ENCODE results near the gene GPR39.

The GPR39 gene

GRCh38 chr2:132542953-132543569 lies 126.5 kb downstream of the GPR39 start:
- H3K9me3 ChIP-seq (ENCODE audit: control insufficient read depth in 5 of 5, low read length in 5 of 5): peaks cover 2 to 17% (median 16%) of the 10 kb centered on the region in 5 donors
- no peak overlapping the region for H3K27ac ChIP-seq (ENCODE audit: low read depth, low read length)
- H3K4me1 ChIP-seq (ENCODE audit: control insufficient read depth in 5 of 5, insufficient read depth in 5 of 5, low read length in 5 of 5): no peaks in the 10 kb centered on the region
- H3K36me3 ChIP-seq (ENCODE audit: control insufficient read depth in 5 of 5, insufficient read depth in 5 of 5, low read length in 5 of 5): no peaks in the 10 kb centered on the region
- H3K4me3 ChIP-seq (ENCODE audit: low read depth in 1 of 5, low read length in 5 of 5): no peak overlapping the region
- peaks cover 0 to 4% (median 0%) of the 10 kb centered on the region in 5 donors for H3K27me3 ChIP-seq (ENCODE audit: control insufficient read depth in 5 of 5, insufficient read depth in 4 of 5, low read length in 5 of 5)
- no peak overlapping the region for H3K9ac ChIP-seq (ENCODE audit: low read length in 5 of 5)

GRCh38 chr2:132544006-132544630 lies 127.5 kb downstream of the GPR39 start:
- Histone ChIP-seq H3K27ac (ENCODE audit: low read depth, low read length) (no peak overlapping the region), H3K4me3 (ENCODE audit: low read depth in 1 of 5, low read length in 5 of 5) (no peak overlapping the region), H3K9ac (ENCODE audit: low read length in 5 of 5) (no peak overlapping the region), H3K36me3 (ENCODE audit: control insufficient read depth in 5 of 5, insufficient read depth in 5 of 5, low read length in 5 of 5) (no peaks in the 10 kb centered on the region), H3K9me3 (ENCODE audit: control insufficient read depth in 5 of 5, low read length in 5 of 5) (peaks cover 2 to 17% (median 16%) of the 10 kb centered on the region in 5 donors), H3K4me1 (ENCODE audit: control insufficient read depth in 5 of 5, insufficient read depth in 5 of 5, low read length in 5 of 5) (no peaks in the 10 kb centered on the region), H3K27me3 (ENCODE audit: control insufficient read depth in 5 of 5, insufficient read depth in 4 of 5, low read length in 5 of 5) (no peaks in the 10 kb centered on the region)

- no peaks in the 10 kb centered on the region for H3K4me1 ChIP-seq (ENCODE audit: control insufficient read depth in 5 of 5, insufficient read depth in 5 of 5, low read length in 5 of 5)
- H3K9ac ChIP-seq (ENCODE audit: low read length in 5 of 5): no peak overlapping the region
- H3K4me3 ChIP-seq (ENCODE audit: low read depth in 1 of 5, low read length in 5 of 5): no peak overlapping the region
- H3K9me3 ChIP-seq (ENCODE audit: control insufficient read depth in 5 of 5, low read length in 5 of 5): peaks cover 2 to 17% (median 16%) of the 10 kb centered on the region in 5 donors
- no peak overlapping the region for H3K27ac ChIP-seq (ENCODE audit: low read depth, low read length)
- H3K36me3 ChIP-seq (ENCODE audit: control insufficient read depth in 5 of 5, insufficient read depth in 5 of 5, low read length in 5 of 5): no peaks in the 10 kb centered on the region
- no peaks in the 10 kb centered on the region for H3K27me3 ChIP-seq (ENCODE audit: control insufficient read depth in 5 of 5, insufficient read depth in 4 of 5, low read length in 5 of 5)
These were observed 130.6 kb downstream of the GPR39 start for GRCh38 chr2:132547090-132547687.

GRCh38 chr2:132549935-132550670 lies 133.5 kb downstream of the GPR39 start:
- no peaks in the 10 kb centered on the region for H3K36me3 ChIP-seq (ENCODE audit: control insufficient read depth in 5 of 5, insufficient read depth in 5 of 5, low read length in 5 of 5)
- no peak overlapping the region for H3K4me3 ChIP-seq (ENCODE audit: low read depth in 1 of 5, low read length in 5 of 5)
- H3K9ac ChIP-seq (ENCODE audit: low read length in 5 of 5): no peak overlapping the region
- no peaks in the 10 kb centered on the region for H3K4me1 ChIP-seq (ENCODE audit: control insufficient read depth in 5 of 5, insufficient read depth in 5 of 5, low read length in 5 of 5)
- peaks cover 0 to 2% (median 0%) of the 10 kb centered on the region in 5 donors for H3K9me3 ChIP-seq (ENCODE audit: control insufficient read depth in 5 of 5, low read length in 5 of 5)
- H3K27me3 ChIP-seq (ENCODE audit: control insufficient read depth in 5 of 5, insufficient read depth in 4 of 5, low read length in 5 of 5): no peaks in the 10 kb centered on the region
- no peak overlapping the region for H3K27ac ChIP-seq (ENCODE audit: low read depth, low read length)

DNA sequence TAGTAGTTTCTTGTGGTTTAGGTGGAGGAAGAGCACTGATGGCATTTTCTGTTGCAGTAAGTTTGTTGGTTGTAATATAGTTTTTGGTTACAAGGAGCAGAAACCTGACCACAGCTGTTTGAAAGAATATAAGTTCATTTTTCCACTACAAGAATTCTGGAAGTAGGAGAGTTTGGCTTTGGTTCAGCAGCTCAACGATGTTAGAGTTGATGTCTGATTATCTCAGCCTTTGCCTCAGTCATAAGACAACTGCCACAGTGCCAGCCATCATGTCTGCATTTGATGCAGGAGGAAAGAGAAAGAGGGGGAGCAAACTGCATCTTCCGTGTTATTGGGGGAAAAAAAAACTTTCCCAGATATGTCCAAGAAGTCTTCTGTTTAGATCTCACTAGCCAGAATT lies 134.3 kb downstream of the GPR39 start:
- H3K36me3 ChIP-seq (ENCODE audit: control insufficient read depth in 5 of 5, insufficient read depth in 5 of 5, low read length in 5 of 5): no peaks in the 10 kb centered on the region
- no peak overlapping the region for H3K4me3 ChIP-seq (ENCODE audit: low read depth in 1 of 5, low read length in 5 of 5)
- no peak overlapping the region for H3K9ac ChIP-seq (ENCODE audit: low read length in 5 of 5)
- H3K27ac ChIP-seq (ENCODE audit: low read depth, low read length): no peak overlapping the region
- H3K9me3 ChIP-seq (ENCODE audit: control insufficient read depth in 5 of 5, low read length in 5 of 5): peaks cover 0 to 2% (median 0%) of the 10 kb centered on the region in 5 donors
- H3K27me3 ChIP-seq (ENCODE audit: control insufficient read depth in 5 of 5, insufficient read depth in 4 of 5, low read length in 5 of 5): no peaks in the 10 kb centered on the region
- no peaks in the 10 kb centered on the region for H3K4me1 ChIP-seq (ENCODE audit: control insufficient read depth in 5 of 5, insufficient read depth in 5 of 5, low read length in 5 of 5)

DNA sequence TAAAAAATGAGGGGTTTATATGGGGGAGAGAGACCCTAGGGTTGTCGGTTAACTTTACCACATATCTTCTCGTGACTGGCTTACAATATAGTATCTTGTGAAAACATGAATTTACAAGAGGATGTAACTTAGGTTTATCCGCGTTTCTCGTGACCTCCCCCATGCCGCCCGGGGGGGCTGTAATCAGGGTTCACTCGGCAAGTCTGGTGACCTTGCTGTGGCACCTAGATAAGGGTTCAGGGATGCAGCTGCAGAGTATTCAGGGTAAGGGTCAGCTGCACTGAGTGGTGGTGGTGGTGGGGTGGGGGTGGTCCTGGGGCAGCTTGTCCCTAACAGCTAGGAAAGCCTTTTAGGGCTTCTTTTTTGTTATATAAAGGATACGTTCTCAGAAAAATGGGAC lies 141.1 kb downstream of the GPR39 start:
- Histone ChIP-seq H3K9me3 (ENCODE audit: control insufficient read depth in 5 of 5, low read length in 5 of 5) (no peaks in the 10 kb centered on the region), H3K36me3 (ENCODE audit: control insufficient read depth in 5 of 5, insufficient read depth in 5 of 5, low read length in 5 of 5) (no peaks in the 10 kb centered on the region), H3K4me1 (ENCODE audit: control insufficient read depth in 5 of 5, insufficient read depth in 5 of 5, low read length in 5 of 5) (peaks cover 0 to 8% (median 0%) of the 10 kb centered on the region in 5 donors), H3K27me3 (ENCODE audit: control insufficient read depth in 5 of 5, insufficient read depth in 4 of 5, low read length in 5 of 5) (no peaks in the 10 kb centered on the region), H3K4me3 (ENCODE audit: low read depth in 1 of 5, low read length in 5 of 5) (no peak overlapping the region), H3K9ac (ENCODE audit: low read length in 5 of 5) (no peak overlapping the region), H3K27ac (ENCODE audit: low read depth, low read length) (no peak overlapping the region)

- H3K36me3 ChIP-seq (ENCODE audit: control insufficient read depth in 5 of 5, insufficient read depth in 5 of 5, low read length in 5 of 5): no peaks in the 10 kb centered on the region
- H3K27me3 ChIP-seq (ENCODE audit: control insufficient read depth in 5 of 5, insufficient read depth in 4 of 5, low read length in 5 of 5): no peaks in the 10 kb centered on the region
- no peak overlapping the region for H3K9ac ChIP-seq (ENCODE audit: low read length in 5 of 5)
- H3K4me3 ChIP-seq (ENCODE audit: low read depth in 1 of 5, low read length in 5 of 5): no peak overlapping the region
- no peak overlapping the region for H3K27ac ChIP-seq (ENCODE audit: low read depth, low read length)
- no peaks in the 10 kb centered on the region for H3K9me3 ChIP-seq (ENCODE audit: control insufficient read depth in 5 of 5, low read length in 5 of 5)
- peaks cover 0 to 8% (median 0%) of the 10 kb centered on the region in 5 donors for H3K4me1 ChIP-seq (ENCODE audit: control insufficient read depth in 5 of 5, insufficient read depth in 5 of 5, low read length in 5 of 5)
These were observed 142.7 kb downstream of the GPR39 start for GRCh38 chr2:132559326-132559725.

DNA sequence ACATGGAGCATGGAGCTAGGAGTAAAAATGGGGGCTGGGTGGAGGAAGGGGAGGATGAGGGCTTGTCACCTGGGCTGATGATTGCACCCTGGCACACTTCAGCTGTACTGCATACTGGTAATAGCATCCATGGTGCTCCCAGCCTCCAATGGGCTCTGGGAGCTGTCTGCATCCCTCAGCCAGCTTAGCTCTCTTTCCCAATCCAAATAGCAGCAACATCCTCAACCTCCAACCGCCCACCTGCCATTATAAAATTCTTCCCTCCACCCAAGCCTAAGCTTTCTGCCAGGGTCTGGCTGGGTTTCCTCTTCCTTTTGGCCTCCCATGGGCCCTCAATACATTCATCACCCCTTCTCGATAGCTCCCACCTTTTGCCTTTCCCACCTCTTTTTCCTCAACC lies 143.3 kb downstream of the GPR39 start:
- H3K36me3 ChIP-seq (ENCODE audit: control insufficient read depth in 5 of 5, insufficient read depth in 5 of 5, low read length in 5 of 5): no peaks in the 10 kb centered on the region
- H3K27ac ChIP-seq (ENCODE audit: low read depth, low read length): no peak overlapping the region
- H3K4me3 ChIP-seq (ENCODE audit: low read depth in 1 of 5, low read length in 5 of 5): no peak overlapping the region
- H3K27me3 ChIP-seq (ENCODE audit: control insufficient read depth in 5 of 5, insufficient read depth in 4 of 5, low read length in 5 of 5): no peaks in the 10 kb centered on the region
- H3K9ac ChIP-seq (ENCODE audit: low read length in 5 of 5): no peak overlapping the region
- H3K9me3 ChIP-seq (ENCODE audit: control insufficient read depth in 5 of 5, low read length in 5 of 5): no peaks in the 10 kb centered on the region
- H3K4me1 ChIP-seq (ENCODE audit: control insufficient read depth in 5 of 5, insufficient read depth in 5 of 5, low read length in 5 of 5): peaks cover 0 to 8% (median 0%) of the 10 kb centered on the region in 5 donors

DNA sequence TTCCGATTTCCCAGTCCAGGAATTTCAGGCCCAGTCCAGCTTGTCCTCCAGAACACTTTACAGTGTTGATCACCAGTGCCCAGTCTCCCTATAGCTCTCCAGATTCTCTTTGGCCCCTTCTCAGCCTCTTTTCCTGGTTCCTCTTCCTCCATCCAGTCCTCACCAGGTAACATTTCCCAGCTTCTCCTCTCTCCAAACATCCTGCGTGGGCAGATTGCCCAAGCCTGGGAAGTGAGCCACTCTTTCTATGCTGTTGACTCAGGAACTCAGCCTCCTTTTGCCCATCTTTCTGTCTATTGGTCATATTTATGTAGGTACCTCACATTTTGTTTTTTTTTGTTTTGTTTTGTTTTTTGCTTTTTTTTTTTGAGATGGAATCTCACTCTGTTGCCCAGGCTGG lies 144.0 kb downstream of the GPR39 start:
- peaks cover 0 to 8% (median 0%) of the 10 kb centered on the region in 5 donors for H3K4me1 ChIP-seq (ENCODE audit: control insufficient read depth in 5 of 5, insufficient read depth in 5 of 5, low read length in 5 of 5)
- H3K27me3 ChIP-seq (ENCODE audit: control insufficient read depth in 5 of 5, insufficient read depth in 4 of 5, low read length in 5 of 5): no peaks in the 10 kb centered on the region
- H3K9ac ChIP-seq (ENCODE audit: low read length in 5 of 5): no peak overlapping the region
- no peaks in the 10 kb centered on the region for H3K36me3 ChIP-seq (ENCODE audit: control insufficient read depth in 5 of 5, insufficient read depth in 5 of 5, low read length in 5 of 5)
- H3K27ac ChIP-seq (ENCODE audit: low read depth, low read length): no peak overlapping the region
- no peaks in the 10 kb centered on the region for H3K9me3 ChIP-seq (ENCODE audit: control insufficient read depth in 5 of 5, low read length in 5 of 5)
- H3K4me3 ChIP-seq (ENCODE audit: low read depth in 1 of 5, low read length in 5 of 5): no peak overlapping the region

- peaks cover 0 to 8% (median 0%) of the 10 kb centered on the region in 5 donors for H3K4me1 ChIP-seq (ENCODE audit: control insufficient read depth in 5 of 5, insufficient read depth in 5 of 5, low read length in 5 of 5)
- no peak overlapping the region for H3K4me3 ChIP-seq (ENCODE audit: low read depth in 1 of 5, low read length in 5 of 5)
- no peaks in the 10 kb centered on the region for H3K36me3 ChIP-seq (ENCODE audit: control insufficient read depth in 5 of 5, insufficient read depth in 5 of 5, low read length in 5 of 5)
- no peak overlapping the region for H3K27ac ChIP-seq (ENCODE audit: low read depth, low read length)
- no peaks in the 10 kb centered on the region for H3K27me3 ChIP-seq (ENCODE audit: control insufficient read depth in 5 of 5, insufficient read depth in 4 of 5, low read length in 5 of 5)
- peaks cover 0 to 2% (median 0%) of the 10 kb centered on the region in 5 donors for H3K9me3 ChIP-seq (ENCODE audit: control insufficient read depth in 5 of 5, low read length in 5 of 5)
- no peak overlapping the region for H3K9ac ChIP-seq (ENCODE audit: low read length in 5 of 5)
These were observed 145.6 kb downstream of the GPR39 start for GRCh38 chr2:132562245-132562644.

Data from subcutaneous abdominal adipose tissue (tissue), 5 donors.